Measurements from ENCODE around the gene YWHAB. TPM values are rescaled to one million over a fixed set of nuclear protein-coding genes. Genes with fewer than 3 reads are reported as not detected.
A peak's percentile ranks its signal among the peaks of the same experiment; 100 is the strongest.

YWHAB gene
- total RNA-seq, 2 donors from 2014 or later = 130 to 236 TPM

GRCh38 chr20:44914924-44915323, 29.4 kb downstream of the YWHAB start:
- peaks cover 63% of the 10 kb centered on the region for H3K36me3 Mint-ChIP-seq (ENCODE audit: low read depth)
- peak; percentile 71 for ATAC-seq (replicated peaks)
- H3K4me3 Mint-ChIP-seq = peak overlapping the region; percentile 8
- no peaks in the 10 kb centered on the region for H3K27me3 Mint-ChIP-seq
- H3K9me3 Mint-ChIP-seq = no peaks in the 10 kb centered on the region
- peaks cover 3% of the 10 kb centered on the region for H3K4me1 Mint-ChIP-seq
- peak overlapping the region; percentile 74 for H3K27ac Mint-ChIP-seq

GRCh38 chr20:44916586-44916985, 31.1 kb downstream of the YWHAB start:
- no peak overlapping the region for H3K27ac Mint-ChIP-seq
- H3K4me3 Mint-ChIP-seq = no peak overlapping the region
- peaks cover 73% of the 10 kb centered on the region for H3K36me3 Mint-ChIP-seq (ENCODE audit: low read depth)
- H3K9me3 Mint-ChIP-seq = no peaks in the 10 kb centered on the region
- H3K27me3 Mint-ChIP-seq = no peaks in the 10 kb centered on the region
- peaks cover 3% of the 10 kb centered on the region for H3K4me1 Mint-ChIP-seq
- no peak for ATAC-seq (replicated peaks)

GRCh38 chr20:44917399-44917798, 31.9 kb downstream of the YWHAB start:
- H3K4me1 Mint-ChIP-seq = peaks cover 3% of the 10 kb centered on the region
- H3K4me3 Mint-ChIP-seq = no peak overlapping the region
- H3K27me3 Mint-ChIP-seq = no peaks in the 10 kb centered on the region
- no peak for ATAC-seq (replicated peaks)
- no peaks in the 10 kb centered on the region for H3K9me3 Mint-ChIP-seq
- peaks cover 79% of the 10 kb centered on the region for H3K36me3 Mint-ChIP-seq (ENCODE audit: low read depth)
- no peak overlapping the region for H3K27ac Mint-ChIP-seq

- no peaks in the 10 kb centered on the region for H3K9me3 Mint-ChIP-seq
- H3K27ac Mint-ChIP-seq = no peak overlapping the region
- H3K36me3 Mint-ChIP-seq (ENCODE audit: low read depth) = peaks cover 79% of the 10 kb centered on the region
- H3K27me3 Mint-ChIP-seq = no peaks in the 10 kb centered on the region
- ATAC-seq (replicated peaks) = no peak
- H3K4me3 Mint-ChIP-seq = no peak overlapping the region
- no peaks in the 10 kb centered on the region for H3K4me1 Mint-ChIP-seq
Observed at GRCh38 chr20:44918342-44918741, 32.8 kb downstream of the YWHAB start.

GRCh38 chr20:44918761-44919160, 33.3 kb downstream of the YWHAB start:
- Mint-ChIP-seq H3K27ac (no peak overlapping the region), H3K4me3 (no peak overlapping the region), H3K27me3 (no peaks in the 10 kb centered on the region), H3K9me3 (no peaks in the 10 kb centered on the region), H3K4me1 (no peaks in the 10 kb centered on the region), H3K36me3 (ENCODE audit: low read depth) (peaks cover 79% of the 10 kb centered on the region)
- ATAC-seq (replicated peaks) = no peak

- ATAC-seq (replicated peaks) = no peak
- H3K9me3 Mint-ChIP-seq = no peaks in the 10 kb centered on the region
- H3K4me1 Mint-ChIP-seq = no peaks in the 10 kb centered on the region
- H3K4me3 Mint-ChIP-seq = no peak overlapping the region
- H3K27me3 Mint-ChIP-seq = no peaks in the 10 kb centered on the region
- no peak overlapping the region for H3K27ac Mint-ChIP-seq
- peaks cover 71% of the 10 kb centered on the region for H3K36me3 Mint-ChIP-seq (ENCODE audit: low read depth)
Observed at GRCh38 chr20:44921447-44921846, 35.9 kb downstream of the YWHAB start.

GRCh38 chr20:44924541-44924940, 39.0 kb downstream of the YWHAB start:
- no peak overlapping the region for H3K27ac Mint-ChIP-seq
- H3K36me3 Mint-ChIP-seq (ENCODE audit: low read depth) = peaks cover 52% of the 10 kb centered on the region
- H3K27me3 Mint-ChIP-seq = no peaks in the 10 kb centered on the region
- no peaks in the 10 kb centered on the region for H3K4me1 Mint-ChIP-seq
- no peak overlapping the region for H3K4me3 Mint-ChIP-seq
- ATAC-seq (replicated peaks) = no peak
- no peaks in the 10 kb centered on the region for H3K9me3 Mint-ChIP-seq

- no peak for ATAC-seq (replicated peaks)
- Mint-ChIP-seq H3K36me3 (ENCODE audit: low read depth) (peaks cover 51% of the 10 kb centered on the region), H3K9me3 (no peaks in the 10 kb centered on the region), H3K4me1 (no peaks in the 10 kb centered on the region), H3K27ac (no peak overlapping the region), H3K4me3 (no peak overlapping the region), H3K27me3 (no peaks in the 10 kb centered on the region)
Observed at GRCh38 chr20:44928595-44928994, 43.1 kb downstream of the YWHAB start.

- no peak for ATAC-seq (replicated peaks)
Observed at GRCh38 chr20:44930517-44931168, 45.1 kb downstream of the YWHAB start.

GRCh38 chr20:44931911-44932310, 46.4 kb downstream of the YWHAB start:
- Mint-ChIP-seq H3K9me3 (no peaks in the 10 kb centered on the region), H3K4me1 (no peaks in the 10 kb centered on the region), H3K27ac (no peak overlapping the region)

More at GRCh38 chr20:44930517-44931168, 45.1 kb downstream of the YWHAB start:
- H3K27ac Mint-ChIP-seq = no peak overlapping the region
- H3K4me1 Mint-ChIP-seq = no peaks in the 10 kb centered on the region
- H3K27me3 Mint-ChIP-seq = no peaks in the 10 kb centered on the region
- no peaks in the 10 kb centered on the region for H3K9me3 Mint-ChIP-seq
- peaks cover 53% of the 10 kb centered on the region for H3K36me3 Mint-ChIP-seq (ENCODE audit: low read depth)
- no peak overlapping the region for H3K4me3 Mint-ChIP-seq

GRCh38 chr20:44932916-44933315, 47.4 kb downstream of the YWHAB start:
- ATAC-seq (replicated peaks) = no peak
- Mint-ChIP-seq H3K9me3 (no peaks in the 10 kb centered on the region), H3K36me3 (ENCODE audit: low read depth) (peaks cover 75% of the 10 kb centered on the region), H3K4me1 (no peaks in the 10 kb centered on the region), H3K27ac (no peak overlapping the region), H3K27me3 (no peaks in the 10 kb centered on the region), H3K4me3 (no peak overlapping the region)

More at GRCh38 chr20:44931911-44932310, 46.4 kb downstream of the YWHAB start:
- Mint-ChIP-seq H3K36me3 (ENCODE audit: low read depth) (peaks cover 65% of the 10 kb centered on the region), H3K4me3 (no peak overlapping the region), H3K27me3 (no peaks in the 10 kb centered on the region)
- no peak for ATAC-seq (replicated peaks)

GRCh38 chr20:44936510-44936909, 51.0 kb downstream of the YWHAB start:
- no peak for ATAC-seq (replicated peaks)
- Mint-ChIP-seq H3K4me1 (no peaks in the 10 kb centered on the region), H3K27me3 (no peaks in the 10 kb centered on the region), H3K4me3 (no peak overlapping the region), H3K27ac (no peak overlapping the region), H3K36me3 (ENCODE audit: low read depth) (peaks cover 89% of the 10 kb centered on the region), H3K9me3 (no peaks in the 10 kb centered on the region)

GRCh38 chr20:44938637-44939036, 53.1 kb downstream of the YWHAB start:
- Mint-ChIP-seq H3K27ac (no peak overlapping the region), H3K4me1 (no peaks in the 10 kb centered on the region), H3K9me3 (no peaks in the 10 kb centered on the region), H3K27me3 (no peaks in the 10 kb centered on the region), H3K36me3 (ENCODE audit: low read depth) (peaks cover 94% of the 10 kb centered on the region), H3K4me3 (no peak overlapping the region)
- ATAC-seq (replicated peaks) = no peak

- H3K27ac Mint-ChIP-seq = no peak overlapping the region
Observed at GRCh38 chr20:44941120-44941691, 55.7 kb downstream of the YWHAB start.

GRCh38 chr20:44942264-44942973, 56.9 kb downstream of the YWHAB start:
- peaks cover 4% of the 10 kb centered on the region for H3K4me1 Mint-ChIP-seq
- H3K27ac Mint-ChIP-seq = no peak overlapping the region
- H3K4me3 Mint-ChIP-seq = no peak overlapping the region
- H3K9me3 Mint-ChIP-seq = no peaks in the 10 kb centered on the region
- ATAC-seq (replicated peaks) = no peak
- no peaks in the 10 kb centered on the region for H3K27me3 Mint-ChIP-seq
- peaks cover 95% of the 10 kb centered on the region for H3K36me3 Mint-ChIP-seq (ENCODE audit: low read depth)

More at GRCh38 chr20:44941120-44941691, 55.7 kb downstream of the YWHAB start:
- H3K9me3 Mint-ChIP-seq = no peaks in the 10 kb centered on the region
- no peaks in the 10 kb centered on the region for H3K4me1 Mint-ChIP-seq
- H3K27me3 Mint-ChIP-seq = no peaks in the 10 kb centered on the region
- ATAC-seq (replicated peaks) = no peak
- peaks cover 94% of the 10 kb centered on the region for H3K36me3 Mint-ChIP-seq (ENCODE audit: low read depth)
- H3K4me3 Mint-ChIP-seq = no peak overlapping the region
